ENCODE data around the gene CETN2.

- TF ChIP-seq CTCF (IDR thresholded peaks at IDR 0.05; ENCODE audit: low read length), result no peak
- TF ChIP-seq EZH2phosphoT487 (IDR thresholded peaks at IDR 0.05; ENCODE audit: low read length), result no peak
- TF ChIP-seq EZH2 (optimal IDR thresholded peaks at IDR 0.05; ENCODE audit: low read depth, low read length), result no peak
Observed at GRCh38 chrX:152873361-152873760, 42.8 kb upstream of the CETN2 start.
